Right lobe of liver (tissue), 6 donors: Measurements from ENCODE around the gene BLACAT1. TPM values are rescaled to one million over a fixed set of nuclear protein-coding genes. Genes with fewer than 3 reads are reported as not detected.
"Not testable (repeated sequence)": the region's sequence is repeated elsewhere in the genome, so short reads cannot be mapped to it uniquely, and the experiment has no call there.

Experiments used
- ATAC-seq, 4 donors: fragments of 200-7000 bp; cut with Tn5 transposase; one replicate each; pipeline ENCODE4 v1.9.1; 2020; ENCODE audit warnings: mild to moderate bottlenecking in 4 of 4, moderate library complexity in 4 of 4
- DNase-seq, 3 donors: peaks; one replicate each; pipeline ENCODE4 v3.0.0-alpha.2; 2020
- H3K27ac ChIP-seq, 3 donors: fragments of 200-600 bp; one replicate each; pipeline ENCODE4 v1.8.0; 2022
- H3K27me3 ChIP-seq, 2 donors: fragments of 200-600 bp; one replicate each; pipeline ENCODE4 v1.8.0; 2022
- H3K36me3 ChIP-seq, 4 donors: fragments of 200-600 bp; sonication (generic) in 1 of 4; one replicate each; pipeline versions ENCODE4 v1.5.1 to v1.8.0; 2017 to 2022; ENCODE audit warnings: control low read depth in 1 of 4
- H3K4me1 ChIP-seq, 4 donors: fragments of 200-600 bp; sonication (generic) in 1 of 4; one replicate each; pipeline versions ENCODE4 v1.5.1 to v1.8.0; 2017 to 2022; ENCODE audit warnings: control low read depth in 1 of 4
- H3K4me3 ChIP-seq, 3 donors: fragments of 200-600 bp; one replicate each; pipeline ENCODE4 v1.8.0; 2022
- H3K9me3 ChIP-seq, 4 donors: fragments of 200-600 bp; sonication (generic) in 1 of 4; one replicate each; pipeline versions ENCODE4 v1.5.1 to v1.8.0; 2017 to 2022; ENCODE audit warnings: control low read depth in 1 of 4
- POLR2A ChIP-seq: fragments of 450-650 bp; IDR thresholded peaks from one replicate; pipeline ENCODE4 v1.6.1; 2017; ENCODE audit warnings: antibody characterized with exemption, mild to moderate bottlenecking
- WGBS: methylation state at CpG from one replicate; pipeline ENCODE4 v1.1.6; 2018; ENCODE audit warnings: low coverage, low lambda C conversion rate; ENCODE audit not compliant: insufficient coverage; ENCODE audit errors: missing lambda C conversion rate; 5-methylcytosine and 5-hydroxymethylcytosine counted together
- intact Hi-C, 2 donors: fragments of 100-400 bp; cut with DNase I; formaldehyde crosslinking; loops; one replicate each; pipeline versions ENCODE4 v1.11.2 to v1.14.1; 2022
- total RNA-seq, 6 experiments: library from RNA; depleted of rRNA in 2 of 6; stranded (reverse); fragments of >200 nt in 2 of 6; fragmentation: NEBNext Ultra II Directional in 3 of 6; extraction: Animal tissue kit (Norgen Biotek cat#: 25700) in 3 of 6; gene quantifications; one replicate each; pipeline versions ENCODE4 v1.1.0 to v1.2.4, GENCODE V29; 2016 to 2023
- TF ChIP-seq, protein P1 (sequence below), 4 donors: fragments of 200-600 bp in 3 of 4; fragments of 450-650 bp in 1 of 4; IDR thresholded peaks; one replicate each; pipeline versions ENCODE4 v1.5.1 to v1.8.0; 2016 to 2022; ENCODE audit warnings: antibody characterized with exemption in 4 of 4, mild to moderate bottlenecking in 2 of 4
- donor health status: DM: no; HTN: yes; CAD: no.
- donor health status: DM: no; HTN: no; CAD: no.
- donor health status: DM: no; HTN: no; CAD: no.
- donor health status: DM: no; HTN: yes; CAD: no.
- donor health status: DM: no; HTN: yes; CAD: no.

BLACAT1 gene
- total RNA-seq, 6 experiments from 2014 or later: 0.06 TPM; not detected in 5

DNA sequence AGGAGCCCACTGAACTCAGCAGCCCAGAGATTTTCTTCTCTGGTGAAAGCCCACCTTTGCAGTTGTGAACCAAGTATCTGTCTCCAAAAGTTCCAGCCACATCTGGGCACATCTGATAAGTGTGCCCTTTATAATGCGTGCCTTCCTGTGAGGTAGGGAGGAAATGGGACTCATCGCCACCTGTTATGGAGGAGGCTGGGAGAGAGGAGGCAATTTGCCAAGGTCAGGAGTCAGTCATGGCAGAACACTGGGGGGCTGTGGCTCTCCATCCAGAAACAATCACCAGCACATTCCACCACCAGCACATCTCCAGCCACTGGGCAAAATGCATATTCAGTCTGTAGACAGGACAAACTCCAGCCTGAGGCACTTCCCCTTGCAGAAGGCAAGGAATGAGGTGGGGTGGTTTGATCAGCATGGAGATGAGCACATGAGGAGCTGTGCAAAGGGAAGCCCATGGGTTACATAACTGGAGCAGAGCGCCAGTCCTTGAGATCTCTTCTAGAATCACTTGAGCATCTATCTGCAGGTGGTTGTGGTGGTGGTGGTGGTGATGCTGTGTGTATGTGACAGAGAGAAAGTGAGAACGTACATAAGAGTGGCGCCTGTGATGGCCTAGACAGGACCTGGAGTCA is 19.0 kb downstream of the BLACAT1 start:
- Histone ChIP-seq H3K36me3 (no peaks in the 10 kb centered on the region), H3K27ac (no peak overlapping the region), H3K4me1 (no peaks in the 10 kb centered on the region), H3K9me3 (no peaks in the 10 kb centered on the region), H3K4me3 (no peak overlapping the region), H3K27me3 (no peaks in the 10 kb centered on the region)
- intact Hi-C loops: no loop called here
- no peak for DNase-seq
- 70% methylated on average over 2 of the region's 5 CpGs for WGBS
- TF ChIP-seq, protein P1, sequence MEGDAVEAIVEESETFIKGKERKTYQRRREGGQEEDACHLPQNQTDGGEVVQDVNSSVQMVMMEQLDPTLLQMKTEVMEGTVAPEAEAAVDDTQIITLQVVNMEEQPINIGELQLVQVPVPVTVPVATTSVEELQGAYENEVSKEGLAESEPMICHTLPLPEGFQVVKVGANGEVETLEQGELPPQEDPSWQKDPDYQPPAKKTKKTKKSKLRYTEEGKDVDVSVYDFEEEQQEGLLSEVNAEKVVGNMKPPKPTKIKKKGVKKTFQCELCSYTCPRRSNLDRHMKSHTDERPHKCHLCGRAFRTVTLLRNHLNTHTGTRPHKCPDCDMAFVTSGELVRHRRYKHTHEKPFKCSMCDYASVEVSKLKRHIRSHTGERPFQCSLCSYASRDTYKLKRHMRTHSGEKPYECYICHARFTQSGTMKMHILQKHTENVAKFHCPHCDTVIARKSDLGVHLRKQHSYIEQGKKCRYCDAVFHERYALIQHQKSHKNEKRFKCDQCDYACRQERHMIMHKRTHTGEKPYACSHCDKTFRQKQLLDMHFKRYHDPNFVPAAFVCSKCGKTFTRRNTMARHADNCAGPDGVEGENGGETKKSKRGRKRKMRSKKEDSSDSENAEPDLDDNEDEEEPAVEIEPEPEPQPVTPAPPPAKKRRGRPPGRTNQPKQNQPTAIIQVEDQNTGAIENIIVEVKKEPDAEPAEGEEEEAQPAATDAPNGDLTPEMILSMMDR (IDR thresholded peaks at IDR 0.05): no peak
- TF ChIP-seq POLR2A: no peak
- no peak for ATAC-seq

DNA sequence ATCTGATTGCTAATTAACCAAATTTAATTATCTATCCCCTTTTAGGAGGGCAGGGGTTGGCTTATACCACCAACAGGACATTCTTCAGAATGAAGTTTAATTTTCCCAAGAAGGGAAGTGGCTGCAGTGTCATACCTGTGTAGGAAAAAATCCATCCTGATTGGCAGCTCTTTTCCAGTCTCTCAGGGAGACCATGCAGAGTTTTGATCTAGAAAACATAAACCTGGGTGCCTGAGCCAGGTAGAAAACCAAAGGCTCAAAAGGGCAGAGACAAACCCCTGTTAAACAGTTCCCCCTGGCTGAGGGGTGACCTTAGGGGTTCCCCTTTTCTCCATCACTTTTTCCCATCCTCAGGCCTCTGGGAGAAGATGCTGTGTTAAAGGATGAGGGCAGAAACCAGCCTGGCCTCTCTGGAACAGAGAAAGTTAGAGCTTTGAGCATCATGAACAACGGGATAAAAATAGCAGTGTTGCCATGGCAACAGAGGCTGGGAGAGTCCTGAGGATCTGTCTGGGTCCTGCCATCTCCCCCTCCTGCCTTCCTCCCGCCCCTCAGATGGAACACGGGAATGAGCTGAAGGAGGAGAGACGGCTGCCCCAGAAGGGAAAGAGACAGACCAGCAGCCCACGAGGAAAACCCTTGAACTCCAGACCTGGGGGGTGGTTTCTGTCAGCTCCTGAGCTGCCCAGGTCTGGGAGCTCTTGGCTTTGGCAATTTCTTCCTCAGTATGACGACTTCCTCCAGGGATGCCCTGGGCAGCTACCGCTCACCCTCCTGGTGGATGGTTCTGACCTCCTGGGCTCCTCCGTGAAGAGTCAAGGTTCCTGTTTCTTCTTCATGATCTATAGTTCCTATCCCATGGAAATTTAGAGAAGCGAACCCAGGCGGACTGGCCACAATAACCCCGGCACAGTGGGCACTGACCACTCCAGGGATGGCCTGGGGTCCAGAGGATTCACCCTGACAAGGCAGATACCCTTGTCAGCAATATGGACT is 20.0 kb downstream of the BLACAT1 start:
- Histone ChIP-seq H3K9me3 (no peaks in the 10 kb centered on the region), H3K27me3 (no peaks in the 10 kb centered on the region), H3K4me3 (no peak overlapping the region), H3K4me1 (peaks cover 0 to 2% (median under 1%) of the 10 kb centered on the region in 4 donors), H3K36me3 (no peaks in the 10 kb centered on the region), H3K27ac (no peak overlapping the region)
- TF ChIP-seq, protein P1 (IDR thresholded peaks at IDR 0.05): no peak
- TF ChIP-seq POLR2A: no peak
- intact Hi-C loops: no loop called here
- no peak for ATAC-seq
- DNase-seq: no peak
- WGBS: 4% methylated on average over 4 of the region's 11 CpGs

DNA sequence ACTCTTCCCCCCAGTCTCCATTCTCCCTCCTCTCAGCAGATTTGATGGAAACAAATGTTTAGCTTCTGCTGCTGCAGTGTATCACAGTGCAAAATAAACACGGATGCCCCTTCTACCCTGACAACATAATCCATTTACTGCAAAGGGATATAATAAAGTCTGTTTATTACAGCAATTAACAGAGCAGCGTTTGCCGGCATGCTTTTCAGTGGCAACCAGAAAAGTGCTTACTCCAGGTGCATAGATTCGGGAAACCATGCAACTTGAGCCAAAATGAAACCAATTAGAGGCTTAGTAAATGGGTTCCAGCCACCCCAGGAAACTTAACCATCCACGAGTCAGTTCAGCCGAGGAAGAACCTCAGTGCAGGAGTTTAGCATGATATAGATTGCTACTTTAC is 21.1 kb downstream of the BLACAT1 start:
- Histone ChIP-seq H3K4me1 (peaks cover 0 to 8% (median 2%) of the 10 kb centered on the region in 4 donors), H3K9me3 (no peaks in the 10 kb centered on the region), H3K27ac (no peak overlapping the region), H3K36me3 (no peaks in the 10 kb centered on the region), H3K27me3 (no peaks in the 10 kb centered on the region), H3K4me3 (no peak overlapping the region)
- DNase-seq: no peak
- TF ChIP-seq POLR2A: no peak
- TF ChIP-seq, protein P1 (IDR thresholded peaks at IDR 0.05): no peak
- no peak for ATAC-seq
- intact Hi-C loops: no loop called here
- WGBS: 62% methylated on average over 5 of the region's 6 CpGs

DNA sequence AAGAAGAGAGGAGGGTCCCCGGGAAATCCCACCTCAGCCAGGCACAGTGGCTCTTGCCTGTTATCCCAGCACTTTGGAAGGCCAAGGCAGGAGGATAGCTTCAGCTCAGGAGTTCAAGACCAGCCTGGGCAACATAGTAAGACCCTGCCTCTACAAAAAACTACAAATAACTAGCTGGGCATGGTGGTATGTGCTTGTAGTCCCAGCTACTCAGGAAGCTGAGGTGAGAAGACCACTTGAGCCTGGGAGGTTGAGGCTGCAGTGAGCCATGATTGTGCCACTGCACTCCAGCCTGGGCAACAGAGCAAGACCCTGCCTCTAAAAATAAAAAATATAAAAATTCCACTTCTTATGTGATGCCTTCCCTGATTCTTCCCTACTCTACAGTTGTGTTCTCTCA is 23.2 kb downstream of the BLACAT1 start:
- H3K4me1 ChIP-seq, ATAC-seq, H3K27me3 ChIP-seq, H3K4me3 ChIP-seq, H3K9me3 ChIP-seq, H3K36me3 ChIP-seq, intact Hi-C loops, H3K27ac ChIP-seq: not testable (repeated sequence)
- 83% methylated on average over 1 of the region's 1 CpG for WGBS
- DNase-seq: peak in 1 of 3 donors; percentile 16

DNA sequence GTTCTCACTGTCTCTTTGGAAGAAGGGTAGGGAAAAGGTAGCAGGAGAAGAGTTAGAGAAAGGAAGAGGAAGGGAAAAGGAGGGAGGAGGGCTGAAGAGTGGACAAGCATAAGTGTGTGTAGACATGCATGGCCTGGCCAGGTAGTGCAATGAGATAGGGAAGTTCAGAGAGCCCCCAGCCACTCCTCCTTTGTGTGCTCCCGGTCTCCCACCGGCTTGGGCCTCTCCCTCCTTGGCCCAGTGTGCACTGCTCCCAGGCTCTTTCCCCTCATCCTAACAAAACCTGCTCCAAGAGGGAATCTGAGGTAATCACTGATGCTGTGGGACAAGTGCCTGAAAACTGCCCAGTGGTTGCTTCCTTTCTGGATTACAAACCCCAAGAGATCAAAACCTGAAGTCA is 23.7 kb downstream of the BLACAT1 start:
- WGBS: no CpG with 5 or more reads among the region's 2 CpGs
- ATAC-seq (no peak), DNase-seq (no peak)
- no peaks in the 10 kb centered on the region for H3K9me3 ChIP-seq
- H3K36me3 ChIP-seq: no peaks in the 10 kb centered on the region
- TF ChIP-seq, protein P1 (IDR thresholded peaks at IDR 0.05): no peak
- TF ChIP-seq POLR2A: no peak
- H3K27ac ChIP-seq: no peak overlapping the region
- no peaks in the 10 kb centered on the region for H3K27me3 ChIP-seq
- intact Hi-C loops: no loop called here
- H3K4me1 ChIP-seq: peaks cover 0 to 8% (median 2%) of the 10 kb centered on the region in 4 donors
- no peak overlapping the region for H3K4me3 ChIP-seq
